Testis (tissue), 2 donors: Measurements from ENCODE around the gene PUS7L.

Source experiments
- CTCF ChIP-seq, 3 experiments: fragments of 450-650 bp in 2 of 3; fragments of 200-600 bp in 1 of 3; sonication (generic) in 1 of 3; IDR thresholded peaks; one replicate each; pipeline ENCODE4 v1.5.1; 2016 to 2019; ENCODE audit warnings: antibody characterized with exemption in 3 of 3, mild to moderate bottlenecking in 2 of 3, moderate library complexity in 1 of 3
- POLR2A ChIP-seq: fragments of 450-650 bp; IDR thresholded peaks from one replicate; pipeline ENCODE4 v1.6.1; 2017; ENCODE audit warnings: antibody characterized with exemption, mild to moderate bottlenecking, moderate library complexity

- no peak for TF ChIP-seq CTCF (IDR thresholded peaks at IDR 0.05)
- TF ChIP-seq POLR2A, result no peak
These were observed 9.6 kb downstream of the PUS7L start for GRCh38 chr12:43749016-43749415.
